Measurements from ENCODE around the gene UBE2L5.
A peak's percentile ranks its signal among the peaks of the same experiment; 100 is the strongest.

Gene UBE2L5

GRCh38 chr13:30423891-30424290, 1.6 kb downstream of the UBE2L5 start:
- TF ChIP-seq CTCF (IDR thresholded peaks at IDR 0.05; ENCODE audit: low read depth, low read length) = no peak
- DNase-seq (ENCODE audit: low read depth in 2 of 2) = no peak
- no peak overlapping the region for H3K4me3 ChIP-seq (replicated peaks in 1 of 2; ENCODE audit: low read depth in 2 of 2, low read length in 2 of 2)

- no peak for TF ChIP-seq CTCF (IDR thresholded peaks at IDR 0.05; ENCODE audit: low read depth, low read length)
- H3K4me3 ChIP-seq (replicated peaks in 1 of 2; ENCODE audit: low read depth in 2 of 2, low read length in 2 of 2) = no peak overlapping the region
- DNase-seq (ENCODE audit: low read depth in 2 of 2) = no peak
Measured at GRCh38 chr13:30429235-30429634, 6.9 kb downstream of the UBE2L5 start.

- DNase-seq (ENCODE audit: low read depth in 2 of 2) = peak; percentile 76 to 92
- H3K4me3 ChIP-seq (replicated peaks in 1 of 2; ENCODE audit: low read depth in 2 of 2, low read length in 2 of 2) = no peak overlapping the region
- no peak for TF ChIP-seq CTCF (IDR thresholded peaks at IDR 0.05; ENCODE audit: low read depth, low read length)
Measured at GRCh38 chr13:30429721-30430694, 7.7 kb downstream of the UBE2L5 start.

GRCh38 chr13:30431269-30431940, 9.1 kb downstream of the UBE2L5 start:
- peak in 1 of 2 donors; percentile 40 for DNase-seq (ENCODE audit: low read depth in 2 of 2)

GRCh38 chr13:30435911-30436451, 13.7 kb downstream of the UBE2L5 start:
- no peak for DNase-seq (ENCODE audit: low read depth in 2 of 2)
- TF ChIP-seq CTCF (IDR thresholded peaks at IDR 0.05; ENCODE audit: low read depth, low read length) = no peak

More at GRCh38 chr13:30431269-30431940, 9.1 kb downstream of the UBE2L5 start:
- no peak overlapping the region for H3K4me3 ChIP-seq (replicated peaks in 1 of 2; ENCODE audit: low read depth in 2 of 2, low read length in 2 of 2)
- TF ChIP-seq CTCF (IDR thresholded peaks at IDR 0.05; ENCODE audit: low read depth, low read length) = no peak

GRCh38 chr13:30437177-30437576, 14.9 kb downstream of the UBE2L5 start:
- no peak overlapping the region for H3K4me3 ChIP-seq (replicated peaks in 1 of 2; ENCODE audit: low read depth in 2 of 2, low read length in 2 of 2)
- TF ChIP-seq CTCF (IDR thresholded peaks at IDR 0.05; ENCODE audit: low read depth, low read length) = no peak
- no peak for DNase-seq (ENCODE audit: low read depth in 2 of 2)

More at GRCh38 chr13:30435911-30436451, 13.7 kb downstream of the UBE2L5 start:
- no peak overlapping the region for H3K4me3 ChIP-seq (replicated peaks in 1 of 2; ENCODE audit: low read depth in 2 of 2, low read length in 2 of 2)
